HEK293 (cell line): Measurements from ENCODE around the gene CEPT1.

Experiments
- MZF1 ChIP-seq: fragments of 450-650 bp; formaldehyde crosslinking; IDR thresholded peaks from 2 replicates; pipeline ENCODE4 v1.5.1; 2017; ENCODE audit warnings: missing biosample characterization, missing genetic modification characterization, borderline replicate concordance
- ZBTB8A ChIP-seq: fragments of 450-650 bp; formaldehyde crosslinking; IDR thresholded peaks from 2 replicates; pipeline ENCODE4 v1.5.1; 2016; ENCODE audit warnings: missing biosample characterization, missing genetic modification characterization
- ZNF335 ChIP-seq: fragments of 450-650 bp; formaldehyde crosslinking; conservative IDR thresholded peaks from 2 replicates; pipeline ENCODE4 v1.5.1; 2016; ENCODE audit warnings: missing biosample characterization, missing genetic modification characterization
- ZNF585B ChIP-seq: fragments of 450-650 bp; formaldehyde crosslinking; IDR thresholded peaks from 2 replicates; pipeline ENCODE4 v1.5.1; 2016; ENCODE audit warnings: missing biosample characterization, missing genetic modification characterization
- ZNF785 ChIP-seq: fragments of 450-650 bp; formaldehyde crosslinking; IDR thresholded peaks from 2 replicates; pipeline ENCODE4 v1.5.1; 2016; ENCODE audit warnings: missing biosample characterization, missing genetic modification characterization
- TF ChIP-seq, protein P1 (sequence below): fragments of 450-650 bp; formaldehyde crosslinking; IDR thresholded peaks from 2 replicates; pipeline ENCODE4 v1.5.1; 2017; ENCODE audit warnings: missing biosample characterization, missing genetic modification characterization
- TF ChIP-seq, protein P2 (sequence below): fragments of 450-650 bp; formaldehyde crosslinking; IDR thresholded peaks from 2 replicates; pipeline ENCODE4 v1.5.1; 2016; ENCODE audit warnings: missing biosample characterization, missing genetic modification characterization
- TF ChIP-seq, protein P3 (sequence below): fragments of 450-650 bp; formaldehyde crosslinking; IDR thresholded peaks from 2 replicates; pipeline ENCODE4 v1.5.1; 2016; ENCODE audit warnings: missing biosample characterization, missing genetic modification characterization

DNA sequence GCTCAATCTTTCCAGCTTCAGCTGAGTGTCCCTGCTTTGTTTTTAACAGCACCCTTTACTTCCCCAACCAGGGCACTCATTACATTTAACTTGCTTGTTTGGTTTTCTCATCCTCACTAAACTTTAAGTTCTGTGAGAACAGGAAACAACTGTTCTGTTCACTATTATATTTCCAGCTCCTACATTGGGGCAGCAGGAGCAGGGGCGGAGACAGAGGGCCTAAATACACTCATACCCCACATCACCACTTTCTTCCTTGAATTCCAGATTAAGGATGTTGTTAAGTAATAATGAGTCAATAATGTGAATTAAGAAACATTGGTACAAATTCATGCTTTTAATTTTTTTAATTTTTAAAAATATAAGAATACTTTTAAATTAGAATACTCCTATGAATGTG lies 6.2 kb upstream of the CEPT1 start:
- no peak for TF ChIP-seq ZNF785 (tag by site-specific recombination)
- TF ChIP-seq, protein P1, sequence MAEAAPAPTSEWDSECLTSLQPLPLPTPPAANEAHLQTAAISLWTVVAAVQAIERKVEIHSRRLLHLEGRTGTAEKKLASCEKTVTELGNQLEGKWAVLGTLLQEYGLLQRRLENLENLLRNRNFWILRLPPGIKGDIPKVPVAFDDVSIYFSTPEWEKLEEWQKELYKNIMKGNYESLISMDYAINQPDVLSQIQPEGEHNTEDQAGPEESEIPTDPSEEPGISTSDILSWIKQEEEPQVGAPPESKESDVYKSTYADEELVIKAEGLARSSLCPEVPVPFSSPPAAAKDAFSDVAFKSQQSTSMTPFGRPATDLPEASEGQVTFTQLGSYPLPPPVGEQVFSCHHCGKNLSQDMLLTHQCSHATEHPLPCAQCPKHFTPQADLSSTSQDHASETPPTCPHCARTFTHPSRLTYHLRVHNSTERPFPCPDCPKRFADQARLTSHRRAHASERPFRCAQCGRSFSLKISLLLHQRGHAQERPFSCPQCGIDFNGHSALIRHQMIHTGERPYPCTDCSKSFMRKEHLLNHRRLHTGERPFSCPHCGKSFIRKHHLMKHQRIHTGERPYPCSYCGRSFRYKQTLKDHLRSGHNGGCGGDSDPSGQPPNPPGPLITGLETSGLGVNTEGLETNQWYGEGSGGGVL (tag by site-specific recombination) = no peak
- no peak for TF ChIP-seq ZNF585B (tag by site-specific recombination)
- no peak for TF ChIP-seq ZBTB8A (tag by site-specific recombination)
- TF ChIP-seq, protein P2, sequence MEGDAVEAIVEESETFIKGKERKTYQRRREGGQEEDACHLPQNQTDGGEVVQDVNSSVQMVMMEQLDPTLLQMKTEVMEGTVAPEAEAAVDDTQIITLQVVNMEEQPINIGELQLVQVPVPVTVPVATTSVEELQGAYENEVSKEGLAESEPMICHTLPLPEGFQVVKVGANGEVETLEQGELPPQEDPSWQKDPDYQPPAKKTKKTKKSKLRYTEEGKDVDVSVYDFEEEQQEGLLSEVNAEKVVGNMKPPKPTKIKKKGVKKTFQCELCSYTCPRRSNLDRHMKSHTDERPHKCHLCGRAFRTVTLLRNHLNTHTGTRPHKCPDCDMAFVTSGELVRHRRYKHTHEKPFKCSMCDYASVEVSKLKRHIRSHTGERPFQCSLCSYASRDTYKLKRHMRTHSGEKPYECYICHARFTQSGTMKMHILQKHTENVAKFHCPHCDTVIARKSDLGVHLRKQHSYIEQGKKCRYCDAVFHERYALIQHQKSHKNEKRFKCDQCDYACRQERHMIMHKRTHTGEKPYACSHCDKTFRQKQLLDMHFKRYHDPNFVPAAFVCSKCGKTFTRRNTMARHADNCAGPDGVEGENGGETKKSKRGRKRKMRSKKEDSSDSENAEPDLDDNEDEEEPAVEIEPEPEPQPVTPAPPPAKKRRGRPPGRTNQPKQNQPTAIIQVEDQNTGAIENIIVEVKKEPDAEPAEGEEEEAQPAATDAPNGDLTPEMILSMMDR (tag by site-specific recombination) = no peak
- TF ChIP-seq MZF1 (tag by site-specific recombination) = no peak
- no peak for TF ChIP-seq ZNF335 (tag by site-specific recombination)
- TF ChIP-seq, protein P3, sequence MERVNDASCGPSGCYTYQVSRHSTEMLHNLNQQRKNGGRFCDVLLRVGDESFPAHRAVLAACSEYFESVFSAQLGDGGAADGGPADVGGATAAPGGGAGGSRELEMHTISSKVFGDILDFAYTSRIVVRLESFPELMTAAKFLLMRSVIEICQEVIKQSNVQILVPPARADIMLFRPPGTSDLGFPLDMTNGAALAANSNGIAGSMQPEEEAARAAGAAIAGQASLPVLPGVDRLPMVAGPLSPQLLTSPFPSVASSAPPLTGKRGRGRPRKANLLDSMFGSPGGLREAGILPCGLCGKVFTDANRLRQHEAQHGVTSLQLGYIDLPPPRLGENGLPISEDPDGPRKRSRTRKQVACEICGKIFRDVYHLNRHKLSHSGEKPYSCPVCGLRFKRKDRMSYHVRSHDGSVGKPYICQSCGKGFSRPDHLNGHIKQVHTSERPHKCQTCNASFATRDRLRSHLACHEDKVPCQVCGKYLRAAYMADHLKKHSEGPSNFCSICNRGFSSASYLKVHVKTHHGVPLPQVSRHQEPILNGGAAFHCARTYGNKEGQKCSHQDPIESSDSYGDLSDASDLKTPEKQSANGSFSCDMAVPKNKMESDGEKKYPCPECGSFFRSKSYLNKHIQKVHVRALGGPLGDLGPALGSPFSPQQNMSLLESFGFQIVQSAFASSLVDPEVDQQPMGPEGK = no peak
